ENCODE data around the gene INTS7.
"Not testable (repeated sequence)": the region's sequence is repeated elsewhere in the genome, so short reads cannot be mapped to it uniquely, and the experiment has no call there.

INTS7 gene

GRCh38 chr1:211959680-211960079, 75.7 kb downstream of the INTS7 start:
- DNase-seq (ENCODE audit: low read depth) = no peak
- no peak overlapping the region for H3K4me3 ChIP-seq (ENCODE audit: control insufficient read depth, low read depth, low read length)
- no peak for TF ChIP-seq CTCF (conservative IDR thresholded peaks at IDR 0.05; ENCODE audit: control insufficient read depth, insufficient read depth, low read depth, low read length)

- no peak for DNase-seq (ENCODE audit: low read depth)
- no peak overlapping the region for H3K4me3 ChIP-seq (ENCODE audit: control insufficient read depth, low read depth, low read length)
- no peak for TF ChIP-seq CTCF (conservative IDR thresholded peaks at IDR 0.05; ENCODE audit: control insufficient read depth, insufficient read depth, low read depth, low read length)
These were observed 76.1 kb downstream of the INTS7 start for GRCh38 chr1:211959221-211959620.

GRCh38 chr1:211954028-211954427, 81.3 kb downstream of the INTS7 start:
- not testable (repeated sequence) for H3K4me3 ChIP-seq (ENCODE audit: control insufficient read depth, low read depth, low read length)

GRCh38 chr1:211953543-211953942, 81.8 kb downstream of the INTS7 start:
- DNase-seq (ENCODE audit: low read depth); H3K4me3 ChIP-seq (ENCODE audit: control insufficient read depth, low read depth, low read length): not testable (repeated sequence)

More at GRCh38 chr1:211954028-211954427, 81.3 kb downstream of the INTS7 start:
- not testable (repeated sequence) for DNase-seq (ENCODE audit: low read depth)

GRCh38 chr1:211952299-211952698, 83.1 kb downstream of the INTS7 start:
- no peak overlapping the region for H3K4me3 ChIP-seq (ENCODE audit: control insufficient read depth, low read depth, low read length)
- no peak for TF ChIP-seq CTCF (conservative IDR thresholded peaks at IDR 0.05; ENCODE audit: control insufficient read depth, insufficient read depth, low read depth, low read length)
- DNase-seq (ENCODE audit: low read depth) = no peak

GRCh38 chr1:211951856-211952255, 83.5 kb downstream of the INTS7 start:
- peak; percentile 79 for DNase-seq (ENCODE audit: low read depth)
- TF ChIP-seq CTCF (conservative IDR thresholded peaks at IDR 0.05; ENCODE audit: control insufficient read depth, insufficient read depth, low read depth, low read length) = no peak

GRCh38 chr1:211948377-211948776, 87.0 kb downstream of the INTS7 start:
- no peak for DNase-seq (ENCODE audit: low read depth)
- no peak for TF ChIP-seq CTCF (conservative IDR thresholded peaks at IDR 0.05; ENCODE audit: control insufficient read depth, insufficient read depth, low read depth, low read length)
- H3K4me3 ChIP-seq (ENCODE audit: control insufficient read depth, low read depth, low read length) = no peak overlapping the region

More at GRCh38 chr1:211951856-211952255, 83.5 kb downstream of the INTS7 start:
- no peak overlapping the region for H3K4me3 ChIP-seq (ENCODE audit: control insufficient read depth, low read depth, low read length)

Data from fibroblast of mammary gland (primary cell).